Fibroblast of pulmonary artery (primary cell): Measurements from ENCODE around the gene PODXL.

Source experiments
- DNase-seq: peaks from one replicate; pipeline ENCODE4 v3.0.0-alpha.2; 2010; ENCODE audit warnings: low read depth
- H3K4me3 ChIP-seq: replicated peaks from 2 replicates; pipeline ENCODE4 v1.5.1; 2011; ENCODE audit warnings: low read depth, mild to moderate bottlenecking, control low read depth, low read length, moderate library complexity
- TF ChIP-seq, protein P1 (sequence below): IDR thresholded peaks from 2 replicates; pipeline ENCODE4 v1.5.1; 2011; ENCODE audit warnings: mild to moderate bottlenecking, control low read depth, low read length, inconsistent platforms; ENCODE audit errors: missing control alignments

PODXL gene

DNA sequence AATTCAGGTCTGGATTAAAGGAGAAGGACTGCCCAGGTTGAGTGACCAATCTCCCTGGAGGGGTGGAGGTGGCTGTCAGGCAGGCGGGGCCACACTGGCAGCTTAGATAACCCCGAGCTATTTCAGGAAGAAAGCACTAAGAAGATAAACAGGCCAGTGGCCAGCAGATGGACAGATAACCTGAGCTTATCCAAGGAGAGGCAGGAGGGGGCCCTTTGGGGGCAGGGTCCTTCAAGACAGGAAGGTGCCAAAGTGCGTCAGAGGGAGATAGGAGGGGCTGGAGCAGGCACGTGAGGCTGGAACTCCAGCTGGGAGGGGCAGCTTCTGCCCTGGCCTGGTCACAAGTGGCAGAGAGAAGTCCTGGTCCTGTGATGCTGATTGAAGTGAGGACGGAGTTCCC lies 29.8 kb upstream of the PODXL start:
- no peak for DNase-seq
- H3K4me3 ChIP-seq, result no peak overlapping the region
- TF ChIP-seq, protein P1, sequence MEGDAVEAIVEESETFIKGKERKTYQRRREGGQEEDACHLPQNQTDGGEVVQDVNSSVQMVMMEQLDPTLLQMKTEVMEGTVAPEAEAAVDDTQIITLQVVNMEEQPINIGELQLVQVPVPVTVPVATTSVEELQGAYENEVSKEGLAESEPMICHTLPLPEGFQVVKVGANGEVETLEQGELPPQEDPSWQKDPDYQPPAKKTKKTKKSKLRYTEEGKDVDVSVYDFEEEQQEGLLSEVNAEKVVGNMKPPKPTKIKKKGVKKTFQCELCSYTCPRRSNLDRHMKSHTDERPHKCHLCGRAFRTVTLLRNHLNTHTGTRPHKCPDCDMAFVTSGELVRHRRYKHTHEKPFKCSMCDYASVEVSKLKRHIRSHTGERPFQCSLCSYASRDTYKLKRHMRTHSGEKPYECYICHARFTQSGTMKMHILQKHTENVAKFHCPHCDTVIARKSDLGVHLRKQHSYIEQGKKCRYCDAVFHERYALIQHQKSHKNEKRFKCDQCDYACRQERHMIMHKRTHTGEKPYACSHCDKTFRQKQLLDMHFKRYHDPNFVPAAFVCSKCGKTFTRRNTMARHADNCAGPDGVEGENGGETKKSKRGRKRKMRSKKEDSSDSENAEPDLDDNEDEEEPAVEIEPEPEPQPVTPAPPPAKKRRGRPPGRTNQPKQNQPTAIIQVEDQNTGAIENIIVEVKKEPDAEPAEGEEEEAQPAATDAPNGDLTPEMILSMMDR, result no peak

DNA sequence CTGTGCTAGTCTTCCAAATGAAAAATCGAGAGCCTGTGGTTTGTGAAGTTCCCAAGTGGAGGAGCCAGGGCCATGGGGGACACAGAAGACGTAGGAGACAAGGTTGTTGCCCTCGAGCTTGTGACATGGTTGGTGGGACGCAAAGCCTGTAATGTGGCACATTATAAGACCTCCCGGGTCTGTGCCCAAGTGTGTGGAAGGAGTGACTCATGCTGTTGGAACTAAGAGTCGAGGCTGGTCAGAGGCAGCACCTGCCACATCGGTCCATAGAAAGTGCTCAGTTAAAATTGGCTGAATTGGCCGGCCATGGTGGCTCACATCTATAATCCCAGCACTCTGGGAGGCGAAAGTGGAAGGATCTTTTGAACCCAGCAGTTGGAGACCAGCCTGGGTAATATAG lies 27.0 kb upstream of the PODXL start:
- no peak overlapping the region for H3K4me3 ChIP-seq
- DNase-seq, result no peak
- TF ChIP-seq, protein P1, result no peak

DNA sequence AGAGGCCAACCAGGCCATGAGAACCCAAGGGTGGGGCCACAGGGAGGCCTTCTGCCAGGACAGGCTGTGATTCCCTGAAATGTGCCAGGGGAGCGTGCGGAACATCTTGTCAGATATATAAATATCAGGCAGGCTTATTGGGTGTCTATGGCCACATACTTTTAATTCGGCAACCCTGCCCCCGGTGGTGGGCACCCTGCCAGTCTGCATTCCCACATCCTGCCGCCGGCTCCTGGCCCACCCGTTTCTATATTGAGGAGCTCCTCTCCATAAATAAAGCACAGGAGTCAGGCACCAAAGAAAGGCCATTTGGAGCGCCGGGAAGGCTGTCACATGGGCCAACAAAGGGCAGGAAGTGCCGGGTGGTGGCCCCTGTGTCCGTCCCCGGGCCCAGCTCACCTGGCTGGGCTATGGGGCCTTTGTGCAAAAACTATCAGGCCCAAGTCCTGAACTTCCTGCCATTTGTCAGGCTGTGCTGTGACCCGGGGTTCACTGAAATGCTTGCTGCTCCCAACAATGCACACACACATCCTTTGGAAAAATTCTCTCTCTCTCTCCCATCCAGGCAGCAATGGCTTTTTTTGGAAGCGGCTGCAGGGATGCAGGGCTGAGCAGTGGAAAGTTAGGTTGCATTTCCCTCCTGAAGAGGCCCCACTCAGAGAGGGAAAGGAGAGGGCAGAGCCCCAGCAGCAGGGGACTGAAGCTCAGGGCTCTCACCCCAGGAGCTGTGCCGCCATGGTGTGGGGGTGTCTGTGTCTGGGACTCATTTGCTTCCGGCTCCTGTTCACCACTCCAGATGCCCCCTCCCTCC lies 25.0 kb upstream of the PODXL start:
- no peak overlapping the region for H3K4me3 ChIP-seq
- TF ChIP-seq, protein P1, result no peak
- no peak for DNase-seq

DNA sequence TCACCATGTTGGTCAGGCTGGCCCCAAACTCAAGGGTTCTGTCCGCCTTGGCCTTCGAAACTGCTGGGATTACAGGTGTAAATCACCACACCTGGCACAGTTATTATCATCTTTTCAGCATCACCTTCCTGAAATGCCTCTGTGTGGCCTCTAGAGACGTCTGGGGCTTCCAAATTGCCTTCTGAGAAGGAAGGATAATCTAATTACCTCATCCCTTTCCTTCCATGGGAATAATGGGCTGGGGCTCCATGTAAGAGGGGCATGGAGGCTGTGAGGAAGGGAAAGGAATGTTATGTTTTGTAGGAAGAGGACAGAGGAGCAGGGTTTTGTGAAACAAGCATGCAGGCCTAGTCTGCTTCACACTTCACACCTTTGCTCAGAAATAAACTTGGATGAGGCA lies 22.2 kb upstream of the PODXL start:
- TF ChIP-seq, protein P1, result no peak
- no peak overlapping the region for H3K4me3 ChIP-seq
- no peak for DNase-seq

DNA sequence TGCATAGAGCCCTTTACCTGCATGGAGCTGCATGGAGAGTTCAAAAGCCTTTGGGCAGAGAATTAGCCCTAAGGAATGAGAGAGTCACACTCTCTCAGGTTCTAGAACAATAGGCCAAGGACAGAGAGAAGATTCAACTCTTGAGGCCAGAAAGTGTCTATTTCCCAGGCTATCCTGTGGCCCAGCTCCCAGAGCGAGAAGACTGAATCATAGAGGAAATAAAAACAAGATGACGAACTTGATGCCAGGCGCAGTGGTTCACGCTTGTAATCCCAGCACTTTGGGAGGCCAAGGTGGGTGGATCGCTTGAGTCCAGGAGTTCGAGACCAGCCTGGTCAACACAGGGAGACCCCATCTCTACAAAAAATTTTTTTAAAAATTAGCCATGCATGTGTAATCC lies 18.3 kb upstream of the PODXL start:
- no peak overlapping the region for H3K4me3 ChIP-seq
- peak; percentile 22 for DNase-seq
- TF ChIP-seq, protein P1, result no peak

DNA sequence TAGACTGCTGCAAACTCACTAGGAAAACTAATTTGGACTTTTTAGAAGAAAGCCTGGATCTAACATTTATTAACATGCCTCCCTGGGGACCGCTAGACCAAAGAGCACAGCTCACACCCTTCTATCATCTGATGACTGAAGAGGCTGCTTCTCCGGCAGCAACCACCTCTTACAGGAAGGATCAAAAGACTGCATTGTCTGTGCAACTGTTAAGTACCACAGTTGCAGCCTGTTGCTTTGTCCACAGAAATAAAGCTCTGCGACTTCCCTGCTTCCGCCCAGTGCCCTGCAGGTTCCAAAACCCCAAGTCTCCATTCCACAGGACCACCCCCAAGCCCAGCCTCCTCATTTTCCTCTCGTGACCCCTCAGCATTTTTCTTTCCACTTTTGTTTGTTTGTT lies 14.0 kb upstream of the PODXL start:
- TF ChIP-seq, protein P1, result no peak
- no peak overlapping the region for H3K4me3 ChIP-seq
- DNase-seq, result no peak

DNA sequence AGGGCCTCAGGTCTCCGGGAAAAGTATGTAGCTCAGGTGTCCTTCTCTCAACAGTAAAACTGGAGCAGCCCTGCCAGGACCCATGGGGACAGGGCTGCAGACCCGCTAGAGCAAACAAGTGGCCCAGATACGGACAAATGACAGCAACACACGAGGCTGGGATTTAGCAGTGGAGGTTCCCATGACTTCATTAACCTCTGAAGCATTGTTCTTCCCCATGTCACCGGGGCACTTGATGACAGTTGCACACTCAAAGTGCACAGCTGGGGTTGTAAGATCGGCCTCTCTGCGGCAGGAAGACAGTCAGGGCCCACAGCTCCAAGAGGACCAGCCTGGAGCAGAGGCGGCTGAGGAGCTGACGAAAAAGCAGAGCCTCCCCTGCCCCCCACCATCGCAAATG lies 12.5 kb upstream of the PODXL start:
- TF ChIP-seq, protein P1, result no peak
- no peak for DNase-seq
- H3K4me3 ChIP-seq, result no peak overlapping the region
